HepG2 (cell line): ENCODE measurements around the gene IGFBP6. TPM values are rescaled to one million over a fixed set of nuclear protein-coding genes. Genes with fewer than 3 reads are reported as not detected.
A peak's percentile ranks its signal among the peaks of the same experiment; 100 is the strongest.

Experiments used
- ATAC-seq: fragments of 200-7000 bp; cut with Tn5 transposase; 3 replicates; pipeline ENCODE4 v1.9.1; 2020; ENCODE audit warnings: mild to moderate bottlenecking, moderate library complexity
- BruUV-seq: library from RNA; stranded (reverse); fragments of 400-500 nt; replicated peaks from 2 replicates; lab custom pipeline; 2021; lab: Mats Ljungman, UMichigan
- CTCF ChIA-PET: fragments of 300-600 bp; formaldehyde crosslinking; extraction: SDS; loops from one replicate; lab custom pipeline; 2021; ENCODE audit warnings: low total read pairs, inconsistent platforms, low intra/inter-chr PET ratio; lab: Yijun Ruan, JAX
- POLR2A ChIA-PET: fragments of 350-600 bp; sonication (Branson Sonifier 250); formaldehyde crosslinking; loops from one replicate; lab custom pipeline; 2020; ENCODE audit warnings: antibody characterized with exemption, inconsistent platforms; lab: Yijun Ruan, JAX
- DNase-seq: peaks from one replicate; pipeline ENCODE4 v3.0.0-alpha.2; 2015; ENCODE audit warnings: low spot score
- FAIRE-seq: peaks from 3 replicates; lab custom pipeline; 2011; peaks lifted over from hg19 to GRCh38; lab: Jason Lieb, UNC
- H2AFZ ChIP-seq: one replicate; pipeline ENCODE4 v1.6.1; 2011; ENCODE audit warnings: low read length, inconsistent platforms
- H3K27ac ChIP-seq: fragments of 300-600 bp; 3 replicates; pipeline ENCODE4 v1.8.0; 2011; ENCODE audit warnings: mixed run types, mild to moderate bottlenecking, mixed read lengths, low read length, inconsistent platforms; ENCODE audit not compliant: insufficient read depth; ENCODE audit errors: extremely low read length
- H3K27me3 ChIP-seq, 2 experiments: fragments of 200-600 bp in 1 of 2; 2 replicates in 1 of 2; 3 replicates in 1 of 2; pipeline versions ENCODE4 v1.6.0 to v1.8.0; 2011; ENCODE audit warnings: low read length in 2 of 2, mild to moderate bottlenecking in 2 of 2, moderate library complexity in 2 of 2, inconsistent platforms in 1 of 2; ENCODE audit not compliant: insufficient read depth in 2 of 2, control insufficient read depth in 1 of 2
- H3K36me3 ChIP-seq, 2 experiments: fragments of 200-600 bp in 1 of 2; replicated peaks in 1 of 2; 2 replicates in 1 of 2; 3 replicates in 1 of 2; pipeline versions ENCODE4 v1.5.1 to v1.8.0; 2011; ENCODE audit warnings: low read length in 2 of 2, inconsistent platforms in 1 of 2; ENCODE audit not compliant: insufficient read depth in 2 of 2, control insufficient read depth in 1 of 2
- H3K4me1 ChIP-seq: 2 replicates; pipeline ENCODE4 v1.5.1; 2012; ENCODE audit warnings: low read length, inconsistent platforms; ENCODE audit not compliant: insufficient read depth
- H3K4me2 ChIP-seq: 2 replicates; pipeline ENCODE4 v1.6.0; 2011; ENCODE audit warnings: low read depth, low read length, inconsistent platforms
- H3K4me3 ChIP-seq, 3 experiments: fragments of 200-600 bp in 1 of 3; sonication (generic), shearing (Covaris generic) in 1 of 3; replicated peaks in 1 of 3; 2 replicates each; pipeline ENCODE4 v1.5.1; 2011 to 2016; ENCODE audit warnings: low read length in 3 of 3, inconsistent platforms in 2 of 3, low read depth in 2 of 3, mild to moderate bottlenecking in 2 of 3, control low read depth in 1 of 3, mixed read lengths in 1 of 3; ENCODE audit not compliant: insufficient read depth in 1 of 3
- H3K79me2 ChIP-seq: one replicate; pipeline ENCODE4 v1.6.1; 2011; ENCODE audit warnings: low read length, inconsistent platforms; ENCODE audit not compliant: insufficient read depth
- H3K9ac ChIP-seq: 2 replicates; pipeline ENCODE4 v1.6.0; 2011; ENCODE audit warnings: mild to moderate bottlenecking, low read depth, low read length, inconsistent platforms; ENCODE audit not compliant: insufficient read depth
- H3K9me3 ChIP-seq: 2 replicates; pipeline ENCODE4 v1.5.1; 2012; ENCODE audit warnings: mild to moderate bottlenecking, low read length
- H4K20me1 ChIP-seq: 2 replicates; pipeline ENCODE4 v1.6.0; 2011; ENCODE audit warnings: inconsistent platforms, mild to moderate bottlenecking, low read length, moderate library complexity; ENCODE audit not compliant: insufficient read depth
- ASH2L ChIP-seq: fragments of 300-600, 200-600 bp; sonication (generic); IDR thresholded peaks from 2 replicates; pipeline ENCODE4 v1.7.0; 2017; ENCODE audit warnings: low read depth, mild to moderate bottlenecking, moderate library complexity, mixed read lengths, low read length; ENCODE audit not compliant: insufficient read length
- CCDC6 ChIP-seq: sonication (generic); formaldehyde crosslinking; IDR thresholded peaks from 2 replicates; pipeline ENCODE4 v1.8.1; 2022; ENCODE audit warnings: mild to moderate bottlenecking, missing genetic modification reagents, moderate library complexity
- CENPBD1 ChIP-seq: sonication (generic); formaldehyde crosslinking; IDR thresholded peaks from 2 replicates; pipeline ENCODE4 v1.8.0; 2022; ENCODE audit warnings: missing genetic modification reagents, low read depth, mild to moderate bottlenecking, borderline replicate concordance
- CENPT ChIP-seq: sonication (generic); formaldehyde crosslinking; IDR thresholded peaks from 2 replicates; pipeline ENCODE4 v1.8.0; 2022; ENCODE audit warnings: low read depth, mild to moderate bottlenecking, moderate library complexity, missing genetic modification reagents
- FOXP1 ChIP-seq, 2 experiments: fragments of 450-650 bp in 1 of 2; IDR thresholded peaks; 2 replicates each; pipeline ENCODE4 v1.6.1; 2017 to 2018; ENCODE audit warnings: antibody characterized with exemption in 1 of 2
- HOXA5 ChIP-seq: sonication (generic); formaldehyde crosslinking; IDR thresholded peaks from 2 replicates; pipeline ENCODE4 v1.4.0; 2020; ENCODE audit warnings: missing genetic modification reagents
- LBX2 ChIP-seq: sonication (generic); formaldehyde crosslinking; IDR thresholded peaks from 2 replicates; pipeline ENCODE4 v1.5.0; 2020; ENCODE audit warnings: missing genetic modification reagents, mild to moderate bottlenecking, borderline replicate concordance
- POLR2AphosphoS2 ChIP-seq: IDR thresholded peaks from 2 replicates; pipeline ENCODE4 v1.6.1; 2011; ENCODE audit warnings: low read depth, low read length, improper control_type of control experiment
- SMAD9 ChIP-seq: sonication (generic); formaldehyde crosslinking; IDR thresholded peaks from 2 replicates; pipeline ENCODE4 v1.5.1; 2020; ENCODE audit warnings: mild to moderate bottlenecking, missing genetic modification reagents
- STAT5B ChIP-seq: sonication (generic); formaldehyde crosslinking; IDR thresholded peaks from 2 replicates; pipeline ENCODE4 v1.4.0; 2020; ENCODE audit warnings: missing genetic modification reagents
- TBP ChIP-seq: sonication (generic); formaldehyde crosslinking; IDR thresholded peaks from 2 replicates; pipeline ENCODE4 v1.5.0; 2020; ENCODE audit warnings: missing genetic modification reagents
- ZBTB1 ChIP-seq: sonication (generic); formaldehyde crosslinking; IDR thresholded peaks from 2 replicates; pipeline ENCODE4 v1.4.0; 2020; ENCODE audit warnings: missing genetic modification reagents, borderline replicate concordance
- ZBTB33 ChIP-seq: sonication (generic); formaldehyde crosslinking; IDR thresholded peaks from 2 replicates; pipeline ENCODE4 v1.4.0; 2020; ENCODE audit warnings: missing genetic modification reagents
- ZNF263 ChIP-seq: sonication (generic); formaldehyde crosslinking; IDR thresholded peaks from 2 replicates; pipeline ENCODE4 v1.4.0; 2020; ENCODE audit warnings: missing genetic modification reagents
- ZNF296 ChIP-seq: sonication (generic); formaldehyde crosslinking; conservative IDR thresholded peaks from 2 replicates; pipeline ENCODE4 v1.5.0; 2020; ENCODE audit warnings: mild to moderate bottlenecking, missing genetic modification reagents
- ZNF883 ChIP-seq: sonication (generic); formaldehyde crosslinking; IDR thresholded peaks from 2 replicates; pipeline ENCODE4 v1.5.1; 2020; ENCODE audit warnings: mild to moderate bottlenecking, missing genetic modification reagents; ENCODE audit errors: not compliant biosample characterization
- WGBS: methylation state at CpG from one replicate; pipeline ENCODE4 v1.1.6; 2017; ENCODE audit warnings: low lambda C conversion rate; 5-methylcytosine and 5-hydroxymethylcytosine counted together
- in situ Hi-C: cut with HindIII; loops from 2 replicates; pipeline ENCODE4 v1.10.0; 2017; ENCODE audit warnings: low pct_unique_long_range_greater_than_20kb; ENCODE audit not compliant: extremely low pct_ligation_motif_present
- intact Hi-C: fragments of 100-400 bp; cut with micrococcal nuclease; formaldehyde crosslinking; loops from one replicate; pipeline ENCODE4 v1.10.0; 2022; ENCODE audit not compliant: unreplicated experiment
- polyA plus RNA-seq, 8 experiments: library from polyadenylated mRNA; depleted of rRNA in 3 of 8; stranded (reverse) in 7 of 8; unstranded in 1 of 8; fragments of >200 nt; fragmentation: Illumina TruSeq in 4 of 8; extraction: Trizol in 4 of 8; gene quantifications; 2 replicates each; pipeline versions ENCODE4 v1.2.1 to v1.2.3, GENCODE V29; 2011 to 2016; ENCODE audit warnings: low read depth in 4 of 8, missing spikeins in 1 of 8, mixed read lengths in 1 of 8; ENCODE audit not compliant: insufficient read depth in 1 of 8
- total RNA-seq, 5 experiments: library from RNA; depleted of rRNA; stranded (reverse); fragments of >200 nt; fragmentation: Illumina TruSeq; extraction: Trizol; gene quantifications; 2 replicates each; pipeline ENCODE4 v1.2.3, GENCODE V29; 2016; ENCODE audit warnings: low read depth in 1 of 5

Gene IGFBP6
- total and polyA plus RNA-seq, 2 of the 13 experiments (the other 11 are each of a cell fraction or from before 2014, with no cell fraction given): 3.9 to 25.2 TPM

GRCh38 chr12:53096759-53097158 lies 708 bp upstream of the IGFBP6 start:
- Histone ChIP-seq H3K36me3 (no peaks in the 10 kb centered on the region), H3K4me3 (peak overlapping the region; percentile 56 to 90 (median 78); a peak in 5 of 6 replicates), H4K20me1 (no peaks in the 10 kb centered on the region), H3K4me2 (peak overlapping the region; percentile 94), H3K4me1 (peaks cover 75% of the 10 kb centered on the region), H3K27ac (no peak overlapping the region), H3K79me2 (no peaks in the 10 kb centered on the region), H2AFZ (no peak overlapping the region), H3K27me3 (peaks cover 0 to 14% of the 10 kb centered on the region in 2 experiments; a peak in 3 of 5 replicates), H3K9ac (no peak overlapping the region), H3K9me3 (no peaks in the 10 kb centered on the region)
- 58% methylated on average over 9 of the region's 9 CpGs for WGBS
- ChIA-PET POLR2A (interaction anchor here (0.7 to 3.6 kb wide), 3 partner anchors 12 to 48 kb away, joined by 3 to 42 read pairs (median 3); partner anchors contain the start of gene SPRYD3), CTCF (no interaction called here)
- in situ Hi-C loops (no loop called here), intact Hi-C loops (no loop called here)
- ATAC-seq (no peak), DNase-seq (no peak), FAIRE-seq (no peak)
- no TSS peak for BruUV-seq
- TF ChIP-seq SMAD9 (CRISPR knock-in tag) (no peak), POLR2AphosphoS2 (no peak), LBX2 (CRISPR knock-in tag) (no peak), CCDC6 (CRISPR knock-in tag) (no peak), STAT5B (no peak), ZNF883 (no peak), ASH2L (no peak), ZBTB1 (CRISPR knock-in tag) (no peak), HOXA5 (no peak)

GRCh38 chr12:53097207-53097563 lies 282 bp upstream of the IGFBP6 start:
- ATAC-seq (no peak), DNase-seq (no peak), FAIRE-seq (no peak)
- Histone ChIP-seq H3K4me1 (peaks cover 80% of the 10 kb centered on the region), H3K9me3 (no peaks in the 10 kb centered on the region), H3K4me2 (peak overlapping the region; percentile 94), H3K27me3 (peaks cover 0 to 10% of the 10 kb centered on the region in 2 experiments; a peak in 3 of 5 replicates), H3K79me2 (no peaks in the 10 kb centered on the region), H3K9ac (peak overlapping the region; percentile 40; the same call in 1 of the 2 replicates), H3K27ac (no peak overlapping the region), H3K4me3 (peak overlapping the region; percentile 56 to 90 (median 78)), H3K36me3 (no peaks in the 10 kb centered on the region), H2AFZ (no peak overlapping the region), H4K20me1 (no peaks in the 10 kb centered on the region)
- in situ Hi-C loops (no loop called here), intact Hi-C loops (no loop called here)
- ChIA-PET POLR2A (interaction anchor here (0.7 to 3.6 kb wide), 3 partner anchors 12 to 48 kb away, joined by 3 to 42 read pairs (median 3); partner anchors contain the start of gene SPRYD3), CTCF (no interaction called here)
- 2% methylated on average over 9 of the region's 9 CpGs for WGBS
- no TSS peak for BruUV-seq
- TF ChIP-seq ZNF263 (CRISPR knock-in tag): peak; percentile 92
- TF ChIP-seq TBP (CRISPR knock-in tag): no peak
- no peak for TF ChIP-seq ZNF296 (CRISPR knock-in tag)
- no peak for TF ChIP-seq CENPT
- TF ChIP-seq FOXP1 (IDR thresholded peaks at IDR 0.05): no peak
- TF ChIP-seq FOXP1 (CRISPR knock-in tag; IDR thresholded peaks at IDR 0.05): no peak
- TF ChIP-seq CENPBD1 (CRISPR knock-in tag): no peak
- no peak for TF ChIP-seq ZBTB33 (CRISPR knock-in tag)
